Measurements from ENCODE around the gene SCYL3.

Gene SCYL3

GRCh38 chr1:169909499-169909898, 15.8 kb upstream of the SCYL3 start:
- ATAC-seq (no peak), DNase-seq (no peak)
- H3K4me3 Mint-ChIP-seq = no peak overlapping the region
- peaks cover 0 to 2% of the 10 kb centered on the region in 2 donors for H3K9me3 Mint-ChIP-seq
- peaks cover 9% of the 10 kb centered on the region for H3K4me1 Mint-ChIP-seq
- H3K27ac Mint-ChIP-seq = no peak overlapping the region
- no peaks in the 10 kb centered on the region for H3K27me3 Mint-ChIP-seq

- ATAC-seq = no peak
Observed at GRCh38 chr1:169906938-169907337, 13.2 kb upstream of the SCYL3 start.

GRCh38 chr1:169904834-169905233, 11.1 kb upstream of the SCYL3 start:
- H3K27ac Mint-ChIP-seq = no peak overlapping the region
- DNase-seq (no peak), ATAC-seq (peak; percentile 53)
- H3K9me3 Mint-ChIP-seq = peaks cover 0 to 4% of the 10 kb centered on the region in 2 donors
- peaks cover 21% of the 10 kb centered on the region for H3K4me1 Mint-ChIP-seq
- H3K4me3 Mint-ChIP-seq = no peak overlapping the region
- peaks cover 5% of the 10 kb centered on the region for H3K27me3 Mint-ChIP-seq

More at GRCh38 chr1:169906938-169907337, 13.2 kb upstream of the SCYL3 start:
- Mint-ChIP-seq H3K9me3 (peaks cover 0 to 4% of the 10 kb centered on the region in 2 donors), H3K27ac (no peak overlapping the region), H3K4me1 (peaks cover 21% of the 10 kb centered on the region), H3K27me3 (peaks cover 5% of the 10 kb centered on the region), H3K4me3 (no peak overlapping the region)
- DNase-seq = no peak

- H3K4me3 Mint-ChIP-seq = peak overlapping the region; percentile 32 to 40
Observed at GRCh38 chr1:169902751-169903150, 9.1 kb upstream of the SCYL3 start.

DNA sequence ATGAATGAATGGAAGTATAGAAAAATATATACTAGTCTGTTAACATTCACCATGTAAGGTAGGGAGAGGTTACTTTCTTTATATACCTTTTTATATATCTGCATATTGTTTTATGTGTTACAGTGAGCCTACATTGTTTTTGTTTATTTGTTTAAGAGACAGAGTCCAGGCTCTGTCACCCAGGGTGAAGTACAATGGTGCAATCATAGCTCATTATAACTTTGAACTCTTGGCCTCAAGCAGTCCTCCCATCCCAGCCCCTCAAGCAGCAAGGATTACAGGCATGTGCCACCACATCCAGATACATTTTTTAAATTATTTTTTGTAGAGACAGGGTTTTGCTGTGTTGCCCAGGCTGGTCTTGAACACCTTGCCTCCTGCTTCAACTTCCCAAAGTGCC, 7.4 kb upstream of the SCYL3 start:
- H3K9me3 Mint-ChIP-seq = peaks cover 0 to 4% of the 10 kb centered on the region in 2 donors
- DNase-seq (no peak), ATAC-seq (no peak)
- no peak overlapping the region for H3K4me3 Mint-ChIP-seq
- no peak overlapping the region for H3K27ac Mint-ChIP-seq
- peaks cover 20% of the 10 kb centered on the region for H3K4me1 Mint-ChIP-seq
- H3K27me3 Mint-ChIP-seq = peaks cover 19% of the 10 kb centered on the region

More at GRCh38 chr1:169902751-169903150, 9.1 kb upstream of the SCYL3 start:
- DNase-seq (no peak), ATAC-seq (no peak)
- peaks cover 13% of the 10 kb centered on the region for H3K27me3 Mint-ChIP-seq
- H3K9me3 Mint-ChIP-seq = peaks cover 0 to 4% of the 10 kb centered on the region in 2 donors
- H3K4me1 Mint-ChIP-seq = peaks cover 14% of the 10 kb centered on the region
- H3K27ac Mint-ChIP-seq = no peak overlapping the region

DNA sequence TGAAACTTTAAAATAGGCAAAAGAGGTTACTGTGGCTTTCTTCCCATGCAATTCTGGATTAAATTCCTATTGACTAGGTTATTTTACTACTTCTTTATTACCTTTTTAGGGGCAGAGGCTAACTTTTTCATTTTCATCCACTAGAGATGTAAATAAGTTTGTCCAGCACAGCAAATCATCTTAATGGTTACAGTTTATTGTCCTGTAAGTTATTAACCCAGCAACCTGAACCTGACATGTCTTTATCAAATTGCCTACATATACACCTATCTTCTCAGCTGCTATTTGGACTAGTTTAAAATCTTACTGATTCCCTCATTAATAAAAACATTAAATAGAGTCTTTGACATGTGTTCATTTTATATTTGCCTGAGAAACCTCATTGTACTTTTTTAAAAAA, 6.9 kb upstream of the SCYL3 start:
- Mint-ChIP-seq H3K4me1 (peaks cover 20% of the 10 kb centered on the region), H3K9me3 (peaks cover 0 to 4% of the 10 kb centered on the region in 2 donors)

GRCh38 chr1:169899519-169900217, 6.0 kb upstream of the SCYL3 start:
- ATAC-seq (no peak), DNase-seq (no peak)
- Mint-ChIP-seq H3K27ac (no peak overlapping the region), H3K4me1 (peaks cover 21% of the 10 kb centered on the region), H3K27me3 (peaks cover 19% of the 10 kb centered on the region), H3K4me3 (no peak overlapping the region), H3K9me3 (peaks cover 0 to 7% of the 10 kb centered on the region in 2 donors)

More for the DNA sequence above, 6.9 kb upstream of the SCYL3 start:
- Mint-ChIP-seq H3K4me3 (no peak overlapping the region), H3K27ac (no peak overlapping the region), H3K27me3 (peaks cover 19% of the 10 kb centered on the region)
- DNase-seq = no peak
- no peak for ATAC-seq

GRCh38 chr1:169896013-169896412, 2.3 kb upstream of the SCYL3 start:
- H3K4me1 Mint-ChIP-seq = peaks cover 33% of the 10 kb centered on the region
- H3K27ac Mint-ChIP-seq = no peak overlapping the region
- no peak overlapping the region for H3K4me3 Mint-ChIP-seq
- H3K27me3 Mint-ChIP-seq = peaks cover 14% of the 10 kb centered on the region
- ATAC-seq (no peak), DNase-seq (no peak)
- H3K9me3 Mint-ChIP-seq = peaks cover 0 to 5% of the 10 kb centered on the region in 2 donors

DNA sequence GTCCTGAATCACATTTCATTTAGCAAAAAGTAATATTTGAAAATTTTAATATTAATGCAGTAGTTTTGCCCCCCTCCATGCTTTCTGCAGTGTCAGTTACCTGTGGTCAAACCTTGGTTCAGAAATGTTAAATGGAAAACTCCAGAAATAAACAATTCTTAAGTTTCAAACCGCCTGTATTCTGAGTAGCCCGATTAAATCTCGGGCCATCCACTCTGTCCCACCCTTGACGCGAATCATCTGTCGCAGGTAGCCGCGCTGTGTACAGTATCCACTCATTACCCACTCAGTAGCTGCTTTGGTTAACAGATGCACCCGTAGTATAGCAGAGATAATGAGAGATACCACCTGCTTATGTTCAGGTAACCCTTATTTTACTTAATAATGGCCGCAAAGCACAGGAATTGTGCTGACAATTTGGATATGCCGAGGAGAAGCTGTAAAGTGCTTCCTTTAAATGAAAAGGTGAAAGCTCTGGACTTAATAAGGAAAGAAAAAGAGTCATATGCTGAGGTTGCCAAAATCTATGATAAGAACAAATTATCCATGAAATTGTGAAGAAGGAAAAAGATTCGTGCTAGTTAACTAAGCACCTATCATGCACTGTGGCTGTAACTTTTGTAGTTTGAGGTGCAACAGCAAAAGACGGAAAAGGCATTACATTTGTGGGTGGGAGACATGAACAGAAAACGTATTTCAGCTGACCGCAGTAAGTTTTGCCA, 889 bp upstream of the SCYL3 start:
- H3K4me3 Mint-ChIP-seq = peak overlapping the region; percentile 90 to 96
- H3K9me3 Mint-ChIP-seq = peaks cover 0 to 5% of the 10 kb centered on the region in 2 donors
- ATAC-seq = no peak
- H3K27ac Mint-ChIP-seq = peak overlapping the region; percentile 100
- DNase-seq = no peak
- H3K4me1 Mint-ChIP-seq = peaks cover 47% of the 10 kb centered on the region
- peaks cover 14% of the 10 kb centered on the region for H3K27me3 Mint-ChIP-seq

- H3K9me3 Mint-ChIP-seq = peaks cover 0 to 5% of the 10 kb centered on the region in 2 donors
- H3K4me1 Mint-ChIP-seq = peaks cover 58% of the 10 kb centered on the region
- peak overlapping the region; percentile 90 to 96 for H3K4me3 Mint-ChIP-seq
- peaks cover 10% of the 10 kb centered on the region for H3K27me3 Mint-ChIP-seq
- DNase-seq = no peak
- peak; percentile 10 for ATAC-seq
- H3K27ac Mint-ChIP-seq = peak overlapping the region; percentile 98 to 100
Observed at GRCh38 chr1:169892927-169893644, 610 bp downstream of the SCYL3 start.

GRCh38 chr1:169892176-169892926, 1.3 kb downstream of the SCYL3 start:
- ATAC-seq (no peak), DNase-seq (no peak)
- Mint-ChIP-seq H3K9me3 (peaks cover 0 to 5% of the 10 kb centered on the region in 2 donors), H3K27ac (peak overlapping the region; percentile 98 to 100), H3K4me1 (peaks cover 58% of the 10 kb centered on the region), H3K27me3 (peaks cover 2% of the 10 kb centered on the region), H3K4me3 (peak overlapping the region; percentile 90 to 96)

DNA sequence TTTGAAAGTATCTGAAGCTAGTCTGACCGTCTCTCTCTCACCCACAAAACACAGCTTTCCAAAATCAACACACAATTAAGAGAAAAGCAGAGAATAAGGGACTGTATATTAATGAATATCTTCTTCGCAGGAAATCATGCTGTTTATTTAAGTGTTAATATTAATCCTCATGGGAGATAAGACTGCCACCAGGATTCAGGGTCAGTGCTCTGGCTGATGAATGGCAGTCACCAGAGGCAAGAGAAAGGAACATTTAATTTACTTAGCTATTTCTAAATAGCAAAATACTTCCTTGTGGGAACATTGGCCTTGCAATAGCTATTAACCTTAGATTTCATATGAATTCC, 2.2 kb downstream of the SCYL3 start:
- Mint-ChIP-seq H3K9me3 (peaks cover 0 to 5% of the 10 kb centered on the region in 2 donors), H3K4me3 (peak overlapping the region; percentile 90 to 96), H3K4me1 (peaks cover 57% of the 10 kb centered on the region), H3K27ac (peak overlapping the region; percentile 94 to 98), H3K27me3 (no peaks in the 10 kb centered on the region)
- no peak for DNase-seq
- no peak for ATAC-seq

DNA sequence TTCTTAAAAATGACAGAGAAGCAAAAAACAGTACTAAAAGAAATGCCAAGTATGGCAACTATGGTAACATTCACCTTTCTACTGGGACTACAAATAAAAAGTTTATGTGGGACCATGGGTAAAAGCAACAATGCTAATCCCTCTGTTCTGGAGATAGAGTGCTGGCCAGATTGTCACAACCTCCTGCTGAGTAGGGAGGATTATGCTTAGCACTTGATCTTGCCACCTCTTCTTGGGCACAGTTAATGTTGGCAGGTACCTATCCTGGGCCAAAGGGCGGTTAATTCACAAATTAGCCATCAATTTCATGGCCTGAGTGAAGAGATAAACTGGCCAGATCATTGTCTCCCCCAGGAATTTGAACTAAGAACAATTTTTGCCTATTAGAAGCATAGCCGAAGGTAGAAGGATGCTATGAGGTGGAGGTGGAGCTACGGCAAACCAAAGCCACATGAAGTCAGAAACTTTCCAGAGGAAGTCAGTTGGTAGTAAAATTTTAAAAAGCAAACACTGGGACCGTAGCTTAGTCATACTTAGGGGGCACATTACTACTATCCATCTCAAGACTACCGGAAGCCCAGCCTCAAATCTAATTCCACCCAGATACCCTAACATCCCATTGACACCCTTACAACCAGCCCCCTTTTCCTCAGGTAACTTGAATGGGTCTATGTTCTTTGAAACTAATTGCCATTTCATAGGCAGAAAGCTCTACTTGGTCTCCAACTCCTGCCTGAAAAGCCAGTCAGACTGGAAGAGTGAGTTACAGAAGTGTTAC, 2.7 kb downstream of the SCYL3 start:
- DNase-seq = peak; percentile 33 to 49
- H3K9me3 Mint-ChIP-seq = peaks cover 0 to 5% of the 10 kb centered on the region in 2 donors
- H3K4me3 Mint-ChIP-seq = peak overlapping the region; percentile 90 to 96
- peak overlapping the region; percentile 94 to 98 for H3K27ac Mint-ChIP-seq
- ATAC-seq = peak; percentile 55
- peaks cover 53% of the 10 kb centered on the region for H3K4me1 Mint-ChIP-seq
- H3K27me3 Mint-ChIP-seq = no peaks in the 10 kb centered on the region

- ATAC-seq = no peak
- no peak for DNase-seq
- Mint-ChIP-seq H3K4me1 (peaks cover 59% of the 10 kb centered on the region), H3K27ac (no peak overlapping the region), H3K4me3 (no peak overlapping the region), H3K9me3 (peaks cover 0 to 3% of the 10 kb centered on the region in 2 donors), H3K27me3 (no peaks in the 10 kb centered on the region)
Observed at GRCh38 chr1:169889871-169890270, 3.8 kb downstream of the SCYL3 start.

Data from stimulated activated naive CD8-positive, alpha-beta T cell treated with anti-CD3 and anti-CD28 coated beads, Interleukin-15, amount 100 ng/mL, for 72 hours (primary cell).